Inflammatory macrophage treated with lipopolysaccharide for 4 hours (primary cell): ENCODE results near the gene TBC1D14.
"Not testable (repeated sequence)": the region's sequence is repeated elsewhere in the genome, so short reads cannot be mapped to it uniquely, and the experiment has no call there.

Source experiments
- DNase-seq: peaks from one replicate; pipeline ENCODE4 v3.0.0-alpha.2; 2020

The TBC1D14 gene

DNA sequence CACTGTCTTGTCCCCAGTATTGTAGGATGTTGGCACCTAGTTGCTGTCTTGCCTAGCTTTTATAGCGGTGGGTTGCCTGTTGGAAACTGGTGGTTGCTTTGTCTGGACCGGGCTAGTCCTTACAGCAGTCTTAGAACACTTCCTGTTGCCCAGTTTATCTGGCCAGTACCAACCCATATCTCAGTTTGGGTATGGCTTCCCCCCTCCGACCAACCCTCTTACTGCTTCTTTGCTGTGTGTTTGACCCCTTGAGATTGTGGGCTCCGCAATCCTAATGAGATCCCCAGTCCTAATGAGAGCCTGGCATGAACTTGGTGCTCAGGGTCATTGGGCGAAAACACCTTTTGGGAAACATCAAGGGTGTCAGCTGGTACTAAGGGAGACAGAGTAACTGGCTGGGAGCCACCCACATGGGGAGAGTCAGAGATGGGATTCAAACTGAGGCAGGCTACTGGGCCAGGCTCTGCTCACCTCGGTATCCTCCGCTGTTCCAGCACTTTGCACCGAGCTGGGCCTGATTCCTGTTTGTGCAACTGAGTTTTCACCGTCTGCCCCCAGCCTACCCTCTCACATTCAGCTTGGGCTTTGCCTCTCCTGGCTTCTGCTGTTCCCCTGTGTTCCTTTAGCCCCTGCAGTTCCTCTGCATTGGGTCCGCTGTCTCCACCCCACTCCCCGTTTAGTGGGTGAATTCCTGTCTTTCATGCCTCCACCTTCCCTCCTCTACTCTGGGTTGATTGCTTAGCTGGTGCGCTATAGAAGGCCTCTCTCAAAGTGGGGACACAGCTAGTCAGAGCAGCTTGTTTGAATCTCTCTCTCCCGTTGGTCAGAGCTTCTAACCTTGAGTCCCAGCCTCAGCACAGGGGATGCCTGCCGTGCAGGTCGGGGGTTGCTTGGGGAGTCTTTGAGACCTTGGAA lies 1.6 kb downstream of the TBC1D14 start:
- DNase-seq, result no peak

- not testable (repeated sequence) for DNase-seq
These were observed 2.3 kb downstream of the TBC1D14 start for GRCh38 chr4:6911917-6912316.

DNA sequence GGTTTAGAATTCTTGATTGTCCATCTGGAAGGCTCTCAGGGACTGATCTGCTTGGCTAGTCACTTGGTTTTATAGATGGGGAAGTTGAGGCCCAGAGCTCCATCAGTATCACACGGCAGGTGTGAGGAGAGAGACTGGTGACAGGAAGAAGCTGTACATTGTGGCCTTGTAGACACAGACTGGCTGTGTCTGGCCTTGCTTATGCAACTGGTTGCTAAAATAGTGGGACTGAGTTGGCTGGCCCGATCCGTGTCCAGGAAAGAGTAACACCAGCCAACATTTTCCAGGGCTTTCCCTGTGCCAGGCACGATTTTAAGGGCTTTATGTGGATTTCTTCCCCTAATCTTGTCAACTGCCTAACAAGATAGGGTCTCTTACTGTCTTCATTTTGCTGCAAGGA lies 2.8 kb downstream of the TBC1D14 start:
- DNase-seq, result no peak

- no peak for DNase-seq
These were observed 3.8 kb downstream of the TBC1D14 start for GRCh38 chr4:6913350-6913905.

- DNase-seq, result no peak
These were observed 4.8 kb downstream of the TBC1D14 start for GRCh38 chr4:6914448-6914847.

DNA sequence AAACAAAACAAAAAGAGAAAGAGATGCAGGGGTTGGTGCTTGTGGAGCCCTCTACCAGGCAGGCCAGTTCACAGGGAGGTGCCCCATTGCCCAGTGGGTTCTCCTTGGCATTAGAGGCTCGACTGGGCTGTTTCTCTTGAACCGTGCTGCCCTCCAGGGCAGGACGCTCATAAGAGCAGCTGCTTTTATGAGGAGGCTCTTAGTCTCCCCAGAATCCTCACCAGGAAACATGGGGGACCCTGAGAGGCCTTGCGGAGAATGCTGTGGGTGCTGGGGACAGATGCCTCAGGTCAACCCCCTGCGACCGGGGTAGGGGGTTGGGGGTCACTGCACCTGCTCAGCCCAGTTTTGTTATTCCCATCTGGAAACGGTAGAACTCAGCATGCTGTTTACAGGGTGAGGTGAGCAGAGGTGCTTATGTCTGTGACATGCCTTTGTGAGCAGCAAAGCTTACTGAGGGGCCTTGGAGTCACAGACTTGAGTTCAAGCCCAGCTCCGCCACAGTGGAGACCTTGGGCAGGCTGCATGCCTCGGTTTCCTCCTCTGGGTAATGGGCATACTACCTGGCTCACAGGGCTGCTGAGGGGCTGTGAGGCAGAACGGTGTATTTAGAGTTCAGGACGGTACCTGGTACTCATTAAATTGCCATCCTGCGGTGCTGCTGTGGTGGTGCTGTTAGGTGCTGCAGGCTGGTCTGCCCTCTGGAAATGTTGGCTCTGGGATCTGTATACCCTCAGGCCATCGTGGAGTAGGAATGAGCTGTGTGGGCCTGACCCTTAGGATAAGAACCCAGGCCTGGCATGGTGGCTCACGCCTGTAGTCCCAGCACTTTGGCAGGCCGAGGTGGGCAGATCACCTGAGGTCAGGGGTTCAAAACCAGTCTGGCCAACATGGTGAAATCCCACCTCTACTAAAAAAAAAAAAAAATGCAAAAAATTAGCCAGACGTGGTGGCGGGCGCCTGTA lies 5.7 kb downstream of the TBC1D14 start:
- no peak for DNase-seq

GRCh38 chr4:6916069-6916586 lies 6.5 kb downstream of the TBC1D14 start:
- no peak for DNase-seq

DNA sequence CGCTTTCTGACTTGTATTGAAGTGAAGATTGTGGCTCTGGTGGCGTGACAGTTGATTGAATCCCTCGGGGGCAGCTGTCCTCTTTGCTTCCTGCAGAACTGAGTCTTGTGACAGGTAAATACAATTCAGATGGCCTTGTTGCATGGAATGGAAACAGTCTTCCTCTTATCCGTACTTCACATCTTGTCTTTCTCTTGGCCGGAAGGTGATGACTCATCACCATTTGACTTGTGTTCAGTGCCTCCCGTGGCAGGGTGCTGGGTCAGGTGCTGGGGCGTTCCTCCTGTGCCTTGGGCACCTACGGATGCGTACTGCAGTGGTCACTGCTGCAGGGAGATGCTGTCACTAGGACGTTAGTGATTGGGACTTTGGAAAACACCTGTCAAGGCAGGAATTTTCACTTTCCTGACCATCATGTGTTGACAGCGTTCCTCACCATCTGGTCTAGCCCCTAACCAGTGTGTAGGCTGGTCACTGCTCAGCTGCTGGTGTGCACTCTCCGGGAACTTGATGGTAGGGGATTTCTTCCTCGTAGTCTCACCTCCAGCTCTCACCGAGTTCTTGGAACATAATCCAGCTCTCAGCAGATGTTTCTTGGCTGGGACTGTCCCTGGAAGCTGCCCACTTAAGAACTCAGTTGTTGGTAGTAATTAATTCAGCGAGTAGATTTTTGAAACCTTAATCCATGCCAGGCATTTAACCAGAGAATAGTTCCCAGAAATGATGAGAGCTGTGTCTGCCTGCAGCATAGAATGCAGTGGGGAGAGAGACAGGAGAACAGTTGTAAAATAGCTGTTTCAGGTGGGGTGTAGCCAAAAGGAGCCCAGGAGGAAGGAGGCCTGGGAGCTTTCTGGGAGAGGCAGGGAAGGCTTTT lies 7.2 kb downstream of the TBC1D14 start:
- peak; percentile 63 for DNase-seq

- DNase-seq, result peak; percentile 71
These were observed 8.0 kb downstream of the TBC1D14 start for GRCh38 chr4:6917461-6918271.

DNA sequence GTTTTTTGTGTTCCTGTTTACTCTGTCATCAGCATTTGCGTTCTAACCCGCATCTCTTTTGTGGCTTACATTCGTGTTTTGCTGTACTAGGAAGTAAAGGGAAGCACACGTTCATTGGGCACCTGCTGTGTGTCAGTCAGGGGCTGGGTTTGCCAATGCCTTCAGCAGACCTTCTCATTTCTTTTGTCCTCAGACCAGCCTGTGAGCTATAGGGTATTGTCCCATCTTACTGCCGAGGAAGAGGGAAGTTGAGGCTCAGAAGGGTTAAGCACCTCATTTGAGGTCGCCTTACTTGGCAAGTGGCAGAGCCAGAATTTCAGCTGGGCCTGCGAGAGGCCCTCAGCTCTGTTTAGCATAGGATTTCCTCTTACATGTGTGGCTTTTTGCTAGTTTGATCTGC lies 8.7 kb downstream of the TBC1D14 start:
- DNase-seq, result no peak

GRCh38 chr4:6920171-6920570 lies 10.5 kb downstream of the TBC1D14 start:
- no peak for DNase-seq

DNA sequence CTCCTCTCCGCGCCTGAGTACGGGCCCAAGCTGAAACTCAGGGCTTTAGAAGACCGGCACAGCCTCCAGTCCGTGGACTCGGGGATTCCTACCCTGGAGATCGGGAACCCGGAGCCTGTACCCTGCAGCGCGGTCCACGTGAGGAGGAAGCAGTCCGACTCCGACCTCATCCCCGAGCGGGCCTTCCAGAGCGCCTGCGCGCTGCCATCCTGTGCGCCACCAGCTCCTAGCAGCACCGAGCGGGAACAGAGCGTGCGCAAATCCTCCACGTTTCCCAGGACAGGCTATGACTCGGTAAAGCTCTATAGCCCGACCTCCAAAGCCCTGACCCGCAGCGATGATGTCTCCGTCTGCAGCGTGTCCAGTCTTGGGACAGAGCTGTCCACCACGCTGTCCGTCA lies 13.9 kb downstream of the TBC1D14 start:
- no peak for DNase-seq

DNA sequence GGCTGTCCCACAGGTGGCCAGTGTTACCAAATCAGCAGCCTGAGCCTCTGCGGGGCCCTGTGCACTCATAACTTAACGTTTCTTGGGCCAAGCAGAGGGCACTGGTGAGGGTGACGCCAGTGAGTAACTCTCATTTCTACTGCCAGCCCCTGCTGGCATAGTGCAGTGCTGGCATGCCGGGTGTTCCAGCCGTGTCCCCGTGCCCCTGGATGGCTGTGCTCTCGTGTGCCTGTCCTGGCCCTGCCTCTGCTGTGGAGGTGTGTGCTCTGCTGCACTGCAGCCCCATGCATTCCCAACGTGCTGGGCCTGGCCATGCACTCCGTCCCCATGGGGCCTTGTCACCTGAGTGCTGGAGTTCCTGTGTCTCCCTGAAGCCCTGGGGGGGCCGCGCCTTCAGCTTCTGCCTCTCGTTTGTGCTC lies 14.7 kb downstream of the TBC1D14 start:
- no peak for DNase-seq

GRCh38 chr4:6925357-6925836 lies 15.8 kb downstream of the TBC1D14 start:
- peak; percentile 79 for DNase-seq

DNA sequence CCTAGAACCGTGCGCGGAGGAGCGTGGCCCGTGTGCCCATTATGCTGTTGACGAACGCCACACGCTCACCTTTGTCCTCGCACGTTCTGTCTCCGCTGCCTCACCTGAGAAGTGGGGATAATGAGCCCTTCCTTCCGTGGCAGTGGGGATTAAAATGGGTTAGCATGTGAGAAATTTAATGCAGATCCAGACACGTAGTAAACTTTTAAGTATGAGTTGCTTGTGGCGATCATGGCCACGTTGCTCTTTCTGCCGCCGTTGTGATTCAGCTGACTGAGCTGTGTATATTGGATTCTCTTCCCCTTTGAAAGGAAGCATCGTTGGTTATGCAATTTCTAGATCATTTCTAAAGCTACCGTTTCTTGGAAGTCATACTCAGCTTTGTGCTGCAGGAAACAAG lies 16.5 kb downstream of the TBC1D14 start:
- peak; percentile 94 for DNase-seq

DNA sequence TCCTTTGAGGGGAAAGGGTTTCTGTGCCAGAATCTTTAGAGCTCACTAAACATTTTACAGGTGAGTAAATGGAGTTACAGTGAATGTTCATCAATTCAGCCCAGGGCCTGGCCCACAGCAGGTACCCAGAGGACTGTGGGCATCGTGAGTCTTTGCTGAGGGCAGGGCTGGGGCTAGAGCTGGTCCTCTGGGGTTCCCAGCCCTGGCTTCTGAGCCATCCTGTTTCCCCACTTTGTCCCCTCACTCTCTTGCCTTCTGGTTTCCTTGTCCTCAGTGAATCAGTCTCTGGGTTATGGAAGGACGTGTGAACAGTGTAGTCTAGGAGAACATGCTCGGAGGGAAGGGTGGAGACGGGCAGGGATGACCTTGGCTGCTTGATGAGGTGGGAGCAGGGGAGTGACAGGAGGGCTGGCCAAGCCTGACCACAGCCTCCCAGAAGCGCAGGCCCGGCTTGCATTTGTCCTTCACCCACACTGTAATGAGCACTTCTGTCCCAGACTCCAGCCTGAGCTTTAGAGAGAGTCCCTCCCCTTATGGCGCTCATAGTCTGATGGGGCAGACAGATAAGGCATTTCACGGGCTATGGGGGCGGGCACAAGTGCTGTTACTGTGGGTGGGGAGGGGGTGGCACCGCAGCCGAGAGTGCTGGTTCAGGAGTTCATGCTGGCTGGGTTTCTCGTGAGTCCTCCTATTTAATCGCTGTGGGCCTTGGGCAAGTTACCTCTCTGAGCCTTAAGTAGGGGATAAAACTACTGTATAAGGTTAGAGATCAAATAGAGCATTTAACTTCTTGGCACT lies 17.3 kb downstream of the TBC1D14 start:
- DNase-seq, result peak; percentile 59

DNA sequence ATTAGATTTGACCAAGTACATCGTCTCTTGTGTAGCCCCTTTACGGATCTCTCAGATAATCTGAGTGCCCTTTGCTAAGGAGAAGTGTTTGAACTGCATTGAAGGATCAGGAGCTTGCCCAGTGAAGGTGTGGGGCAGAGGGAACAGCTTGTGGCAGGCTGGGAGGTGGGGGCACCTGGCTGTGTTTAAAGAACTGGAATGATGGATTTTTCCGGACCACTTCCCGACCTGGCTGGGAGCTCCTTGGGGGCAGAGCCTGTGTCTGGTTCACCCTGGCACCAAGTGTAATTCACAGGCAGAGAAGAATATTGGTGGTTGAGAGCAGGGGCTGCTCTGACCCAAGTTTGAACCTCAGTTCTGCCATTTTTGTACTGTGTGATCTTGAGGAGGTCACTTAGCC lies 18.5 kb downstream of the TBC1D14 start:
- no peak for DNase-seq

GRCh38 chr4:6929339-6929811 lies 19.7 kb downstream of the TBC1D14 start:
- no peak for DNase-seq

DNA sequence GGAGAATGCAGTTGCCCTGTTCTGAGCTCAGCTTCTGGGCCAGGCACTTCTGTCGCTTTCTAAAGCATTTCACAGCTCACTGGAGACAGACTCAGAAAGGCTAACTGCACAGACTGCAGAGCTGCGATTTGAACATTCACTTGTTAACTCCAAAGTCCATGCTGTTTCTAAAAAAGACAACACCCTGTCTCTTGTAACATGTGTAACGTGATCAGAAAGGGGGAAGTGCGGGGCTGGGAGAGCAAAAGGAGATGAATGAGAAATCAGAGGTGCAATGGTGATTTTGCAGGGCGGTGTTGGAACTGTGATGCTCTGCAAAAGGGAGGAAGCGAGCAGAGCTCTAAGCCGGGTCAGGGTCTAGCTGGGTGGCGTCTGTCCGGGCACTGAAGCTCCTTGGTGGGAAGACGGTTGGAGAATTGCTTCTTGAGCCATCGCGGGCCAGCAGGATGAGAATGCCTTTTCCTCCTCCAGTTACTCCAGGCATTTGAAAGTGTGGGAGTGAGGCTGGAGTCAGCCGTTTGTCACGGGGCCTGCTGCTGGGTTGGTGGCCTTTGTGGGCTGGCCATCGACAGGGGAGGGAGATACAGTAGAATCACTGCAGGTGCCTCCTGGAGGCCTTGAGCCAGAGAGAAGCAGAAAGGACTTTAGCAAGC lies 20.3 kb downstream of the TBC1D14 start:
- peak; percentile 64 for DNase-seq
